T-helper 2 cell treated with Interferon-gamma antibody and Interleukin-4, amounts not matched to agents 5 μg/mL and 100 μg/mL, for 36 hours (primary cell): ENCODE measurements around the gene COL6A5.

Experiments
- DNase-seq: peaks from one replicate; pipeline ENCODE4 v3.0.0; 2021; ENCODE audit warnings: low spot score
- H3K27ac Mint-ChIP-seq: one replicate; pipeline ENCODE4 v1.8.0; 2021; ENCODE audit warnings: mild to moderate bottlenecking, mixed read lengths
- H3K27me3 Mint-ChIP-seq: one replicate; pipeline ENCODE4 v1.8.0; 2021; ENCODE audit warnings: low read depth, mixed read lengths
- H3K36me3 Mint-ChIP-seq: one replicate; pipeline ENCODE4 v1.8.0; 2021; ENCODE audit warnings: low read depth, mixed read lengths
- H3K4me1 Mint-ChIP-seq: one replicate; pipeline ENCODE4 v1.8.0; 2021; ENCODE audit warnings: low read depth, mixed read lengths
- H3K4me3 Mint-ChIP-seq: one replicate; pipeline ENCODE4 v1.8.0; 2022; ENCODE audit warnings: mild to moderate bottlenecking, moderate library complexity, mixed read lengths
- H3K9me3 Mint-ChIP-seq: one replicate; pipeline ENCODE4 v1.8.0; 2021; ENCODE audit warnings: mixed read lengths

COL6A5 gene

DNA sequence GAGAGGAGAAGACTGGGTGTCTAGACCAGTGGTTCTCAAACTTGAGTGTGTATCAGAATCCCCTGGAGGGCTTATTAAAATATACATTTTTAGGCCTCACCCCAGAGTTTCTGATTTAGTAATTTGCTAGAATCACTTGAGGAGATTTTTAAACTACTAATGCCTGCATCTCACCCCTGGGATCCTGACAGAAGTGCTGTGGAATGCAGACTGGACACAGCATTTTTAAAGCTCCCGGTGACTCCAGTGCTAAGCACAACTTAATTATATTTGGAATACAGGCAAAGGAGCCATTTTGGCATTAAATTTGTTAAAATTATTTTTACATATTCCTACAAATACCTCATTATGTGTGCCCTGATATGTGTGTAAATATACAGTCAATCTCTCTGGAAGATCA lies 144.8 kb downstream of the COL6A5 start:
- no peaks in the 10 kb centered on the region for H3K36me3 Mint-ChIP-seq
- no peak for DNase-seq
- no peaks in the 10 kb centered on the region for H3K9me3 Mint-ChIP-seq
- peaks cover 2% of the 10 kb centered on the region for H3K27me3 Mint-ChIP-seq
- no peak overlapping the region for H3K4me3 Mint-ChIP-seq
- no peaks in the 10 kb centered on the region for H3K4me1 Mint-ChIP-seq
- H3K27ac Mint-ChIP-seq, result no peak overlapping the region

DNA sequence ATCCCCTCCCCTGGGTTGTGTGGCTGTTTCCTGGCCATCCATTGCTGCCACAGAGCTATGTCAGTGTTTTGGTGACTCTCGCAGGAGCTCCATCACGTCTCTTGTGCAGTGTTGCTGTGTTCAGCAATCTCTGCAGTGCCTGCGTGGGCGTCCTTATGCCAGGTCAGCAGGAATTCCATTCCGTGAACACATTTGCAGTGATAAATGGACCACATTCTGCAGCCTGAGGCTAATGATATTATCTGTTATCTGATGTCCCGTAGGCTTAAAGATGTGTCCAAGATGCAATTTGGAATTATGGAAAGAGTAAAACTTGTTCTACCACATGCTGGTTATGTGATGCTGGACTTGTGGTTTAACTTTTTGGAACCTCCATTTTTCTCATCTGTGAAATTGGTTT lies 146.0 kb downstream of the COL6A5 start:
- no peak overlapping the region for H3K4me3 Mint-ChIP-seq
- no peaks in the 10 kb centered on the region for H3K9me3 Mint-ChIP-seq
- H3K27me3 Mint-ChIP-seq, result peaks cover 3% of the 10 kb centered on the region
- no peak for DNase-seq
- no peaks in the 10 kb centered on the region for H3K36me3 Mint-ChIP-seq
- no peak overlapping the region for H3K27ac Mint-ChIP-seq
- H3K4me1 Mint-ChIP-seq, result no peaks in the 10 kb centered on the region

- Mint-ChIP-seq H3K36me3 (no peaks in the 10 kb centered on the region), H3K27ac (no peak overlapping the region), H3K4me3 (no peak overlapping the region), H3K4me1 (no peaks in the 10 kb centered on the region), H3K9me3 (no peaks in the 10 kb centered on the region), H3K27me3 (peaks cover 2% of the 10 kb centered on the region)
- DNase-seq, result no peak
Measured at GRCh38 chr3:130504701-130505100, 159.2 kb downstream of the COL6A5 start.

- Mint-ChIP-seq H3K27ac (no peak overlapping the region), H3K4me1 (no peaks in the 10 kb centered on the region), H3K27me3 (peaks cover 2% of the 10 kb centered on the region)
Measured at GRCh38 chr3:130506031-130506430, 160.6 kb downstream of the COL6A5 start.

GRCh38 chr3:130507746-130508145 lies 162.3 kb downstream of the COL6A5 start:
- H3K9me3 Mint-ChIP-seq, result no peaks in the 10 kb centered on the region
- H3K4me3 Mint-ChIP-seq, result no peak overlapping the region
- no peak for DNase-seq
- no peak overlapping the region for H3K27ac Mint-ChIP-seq
- no peaks in the 10 kb centered on the region for H3K36me3 Mint-ChIP-seq
- no peaks in the 10 kb centered on the region for H3K4me1 Mint-ChIP-seq
- peaks cover 2% of the 10 kb centered on the region for H3K27me3 Mint-ChIP-seq

More at GRCh38 chr3:130506031-130506430, 160.6 kb downstream of the COL6A5 start:
- H3K9me3 Mint-ChIP-seq, result no peaks in the 10 kb centered on the region
- no peaks in the 10 kb centered on the region for H3K36me3 Mint-ChIP-seq
- no peak overlapping the region for H3K4me3 Mint-ChIP-seq
- DNase-seq, result no peak

- H3K36me3 Mint-ChIP-seq, result no peaks in the 10 kb centered on the region
- H3K4me1 Mint-ChIP-seq, result no peaks in the 10 kb centered on the region
- no peak for DNase-seq
- H3K9me3 Mint-ChIP-seq, result no peaks in the 10 kb centered on the region
- no peak overlapping the region for H3K27ac Mint-ChIP-seq
- H3K27me3 Mint-ChIP-seq, result peaks cover 3% of the 10 kb centered on the region
- H3K4me3 Mint-ChIP-seq, result no peak overlapping the region
Measured at GRCh38 chr3:130509008-130509407, 163.5 kb downstream of the COL6A5 start.

DNA sequence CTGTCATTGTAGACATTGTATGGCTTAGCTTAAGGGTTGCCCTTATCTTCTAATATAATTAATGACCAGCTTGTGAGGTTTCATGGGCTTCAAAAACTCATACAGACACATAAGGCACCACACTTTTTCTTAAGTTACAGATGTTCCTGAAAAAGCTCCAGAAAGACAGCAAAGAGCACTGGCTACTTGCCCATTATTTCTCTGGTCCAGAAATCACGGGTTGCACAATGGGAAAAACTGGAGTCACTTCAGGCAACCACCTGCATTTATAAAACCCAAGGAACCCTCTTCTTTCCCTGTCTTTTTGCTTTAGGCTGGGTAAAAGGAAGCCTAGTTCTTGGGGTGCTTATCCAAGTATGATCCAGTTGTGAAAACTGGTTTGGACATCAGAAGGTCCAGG lies 169.2 kb downstream of the COL6A5 start:
- H3K27ac Mint-ChIP-seq, result no peak overlapping the region
- H3K27me3 Mint-ChIP-seq, result peaks cover 30% of the 10 kb centered on the region
- H3K36me3 Mint-ChIP-seq, result no peaks in the 10 kb centered on the region
- H3K9me3 Mint-ChIP-seq, result no peaks in the 10 kb centered on the region
- DNase-seq, result no peak
- H3K4me3 Mint-ChIP-seq, result no peak overlapping the region
- H3K4me1 Mint-ChIP-seq, result no peaks in the 10 kb centered on the region

DNA sequence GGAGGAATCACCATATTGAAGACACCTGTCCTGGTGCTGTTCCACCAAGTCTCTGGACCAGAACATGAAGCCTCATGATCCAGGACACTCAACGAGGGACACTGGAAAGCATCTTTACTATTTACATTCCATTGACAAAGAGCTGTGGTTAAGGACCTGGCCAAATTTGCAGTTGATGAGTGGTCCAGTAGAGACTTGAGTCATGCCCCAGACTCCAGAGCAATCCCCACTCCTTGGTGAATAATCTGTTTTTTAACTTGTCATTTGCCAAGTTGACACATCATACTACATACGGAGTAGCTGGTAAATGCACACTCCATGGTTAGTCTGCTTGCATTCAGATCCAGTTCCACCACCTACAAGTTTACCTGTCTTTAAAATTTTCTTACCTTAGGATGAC lies 170.3 kb downstream of the COL6A5 start:
- H3K27me3 Mint-ChIP-seq, result peaks cover 30% of the 10 kb centered on the region
- no peak for DNase-seq

DNA sequence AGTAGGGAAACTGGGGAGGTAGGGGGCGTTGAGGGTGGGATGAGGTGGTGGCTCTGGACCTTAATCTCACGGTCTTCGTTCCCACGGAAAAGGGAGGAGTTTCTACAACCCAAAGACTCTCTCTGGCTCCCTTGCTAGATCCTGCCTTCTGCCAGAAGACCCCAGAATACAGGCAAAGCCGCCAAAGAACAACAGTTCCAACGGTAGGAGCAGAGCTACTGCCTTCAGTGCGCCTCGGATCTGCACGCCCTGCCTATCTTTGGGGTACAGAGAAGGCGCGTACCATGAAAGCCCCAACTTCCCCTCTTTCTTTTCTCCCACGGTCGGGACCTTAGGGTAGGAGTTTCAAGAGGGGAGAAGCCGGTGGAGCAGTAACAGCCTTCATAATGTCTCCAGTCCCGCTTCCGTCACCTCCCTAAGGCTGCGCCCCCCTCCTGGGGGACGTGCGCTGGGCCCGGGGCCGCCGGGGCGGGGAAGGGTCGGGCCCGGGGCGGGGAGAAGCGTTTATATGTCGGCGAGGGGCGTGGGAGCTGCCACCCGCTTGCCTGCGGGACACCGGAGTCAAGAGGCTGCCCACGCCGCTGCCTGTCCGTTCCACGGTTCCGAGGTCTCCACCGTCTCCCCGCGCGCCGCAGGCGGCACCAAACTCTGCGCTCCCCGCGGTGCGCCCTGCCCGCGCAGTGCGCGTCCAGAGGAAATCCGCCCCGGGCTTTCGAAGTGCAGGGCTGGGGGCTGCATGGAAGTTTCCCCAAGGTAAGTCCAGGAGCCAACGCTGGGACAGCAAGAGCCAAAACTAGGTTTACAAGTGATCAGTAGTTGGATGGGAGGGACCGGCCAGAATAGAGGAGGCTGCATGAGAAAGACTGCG lies 171.4 kb downstream of the COL6A5 start, which contains the start of gene COL6A6:
TSS of gene COL6A6 (plus strand) at position 533 of the 868 bp plus-strand sequence. CDS start 43,188 bp downstream, outside the sequence.
- no peaks in the 10 kb centered on the region for H3K9me3 Mint-ChIP-seq
- H3K27me3 Mint-ChIP-seq, result peaks cover 30% of the 10 kb centered on the region
- H3K27ac Mint-ChIP-seq, result no peak within 1 kb of the TSS
- H3K4me3 Mint-ChIP-seq, result no peak within 1 kb of the TSS
- DNase-seq, result no peak
- no peaks in the 10 kb centered on the region for H3K4me1 Mint-ChIP-seq
- H3K36me3 Mint-ChIP-seq, result no peaks in the 10 kb centered on the region

More for the DNA sequence above, 170.3 kb downstream of the COL6A5 start:
- no peak overlapping the region for H3K4me3 Mint-ChIP-seq
- H3K36me3 Mint-ChIP-seq, result no peaks in the 10 kb centered on the region
- no peaks in the 10 kb centered on the region for H3K9me3 Mint-ChIP-seq
- no peaks in the 10 kb centered on the region for H3K4me1 Mint-ChIP-seq
- H3K27ac Mint-ChIP-seq, result no peak overlapping the region

DNA sequence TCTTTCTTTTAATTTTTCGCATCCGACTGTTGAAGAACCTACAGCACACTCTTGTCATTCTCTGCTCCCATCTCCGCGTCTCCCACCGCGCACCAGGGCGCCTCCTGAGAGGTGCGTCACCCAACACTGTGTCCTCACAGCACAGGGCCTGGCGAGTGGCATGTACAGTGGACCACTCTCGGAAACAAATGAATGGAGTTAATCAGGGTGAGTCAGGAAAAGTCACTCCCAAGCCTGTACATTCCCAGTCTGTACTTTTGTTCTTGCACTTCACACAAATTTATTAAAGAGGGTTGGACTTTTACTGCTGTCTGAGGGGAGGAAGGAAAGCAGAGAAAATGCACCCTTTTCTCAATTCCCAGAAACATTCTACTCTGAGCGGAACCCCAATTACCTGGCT lies 172.1 kb downstream of the COL6A5 start:
- DNase-seq, result no peak
- Mint-ChIP-seq H3K4me1 (no peaks in the 10 kb centered on the region), H3K27me3 (peaks cover 30% of the 10 kb centered on the region), H3K4me3 (no peak overlapping the region), H3K9me3 (no peaks in the 10 kb centered on the region), H3K36me3 (no peaks in the 10 kb centered on the region), H3K27ac (no peak overlapping the region)

DNA sequence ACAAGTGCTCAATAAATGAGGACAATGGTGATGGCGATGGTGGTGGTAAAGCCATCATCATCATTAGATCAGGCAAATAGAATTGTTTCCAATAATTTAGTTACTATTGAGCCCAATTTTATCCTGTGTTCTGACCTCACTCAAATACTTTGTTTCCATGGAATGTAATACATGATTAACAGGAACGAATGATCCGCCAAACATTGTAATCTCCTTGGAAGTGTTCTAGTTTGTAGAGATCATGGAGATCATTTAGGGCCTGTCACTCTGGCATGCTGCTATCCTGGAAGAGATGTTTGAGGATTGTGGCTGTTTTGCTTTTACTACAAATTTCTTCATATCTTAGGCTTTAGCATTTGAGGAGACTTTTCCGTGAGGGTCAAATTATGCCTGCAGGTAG lies 174.3 kb downstream of the COL6A5 start:
- Mint-ChIP-seq H3K36me3 (no peaks in the 10 kb centered on the region), H3K27me3 (peaks cover 27% of the 10 kb centered on the region), H3K9me3 (no peaks in the 10 kb centered on the region), H3K4me3 (no peak overlapping the region), H3K27ac (no peak overlapping the region), H3K4me1 (no peaks in the 10 kb centered on the region)
- no peak for DNase-seq

- no peaks in the 10 kb centered on the region for H3K36me3 Mint-ChIP-seq
- peaks cover 21% of the 10 kb centered on the region for H3K27me3 Mint-ChIP-seq
- no peak for DNase-seq
Measured at GRCh38 chr3:130522399-130522798, 176.9 kb downstream of the COL6A5 start.

GRCh38 chr3:130527426-130527825 lies 182.0 kb downstream of the COL6A5 start:
- Mint-ChIP-seq H3K36me3 (no peaks in the 10 kb centered on the region), H3K9me3 (no peaks in the 10 kb centered on the region), H3K4me1 (peaks cover 5% of the 10 kb centered on the region), H3K27me3 (peaks cover 8% of the 10 kb centered on the region), H3K4me3 (no peak overlapping the region), H3K27ac (no peak overlapping the region)
- DNase-seq, result no peak

More at GRCh38 chr3:130522399-130522798, 176.9 kb downstream of the COL6A5 start:
- Mint-ChIP-seq H3K27ac (no peak overlapping the region), H3K4me3 (no peak overlapping the region), H3K4me1 (no peaks in the 10 kb centered on the region), H3K9me3 (no peaks in the 10 kb centered on the region)

GRCh38 chr3:130528120-130528519 lies 182.6 kb downstream of the COL6A5 start:
- Mint-ChIP-seq H3K4me1 (peaks cover 5% of the 10 kb centered on the region), H3K27me3 (peaks cover 8% of the 10 kb centered on the region), H3K9me3 (no peaks in the 10 kb centered on the region), H3K36me3 (no peaks in the 10 kb centered on the region), H3K27ac (no peak overlapping the region), H3K4me3 (no peak overlapping the region)
- no peak for DNase-seq
